Spleen (tissue), 7 donors: Measurements from ENCODE around the gene PODNL1.
"Not testable (repeated sequence)": the region's sequence is repeated elsewhere in the genome, so short reads cannot be mapped to it uniquely, and the experiment has no call there.

ENCODE experiments used
- CTCF ChIP-seq, 11 experiments: fragments of 200-600 bp in 7 of 11; fragments of 450-650 bp in 4 of 11; sonication (generic) in 4 of 11; IDR thresholded peaks in 8 of 11; conservative IDR thresholded peaks in 3 of 11; 1 replicate in 7 of 11; 2 replicates in 4 of 11; pipeline versions ENCODE4 v1.4.0 to v1.8.0; 2016 to 2021; ENCODE audit warnings: antibody characterized with exemption in 11 of 11, inconsistent platforms in 4 of 11, mild to moderate bottlenecking in 1 of 11
- POLR2A ChIP-seq, 3 donors: fragments of 450-650 bp; IDR thresholded peaks; one replicate each; pipeline ENCODE4 v1.5.1; 2017; ENCODE audit warnings: antibody characterized with exemption in 3 of 3, mild to moderate bottlenecking in 1 of 3
- donor health status: DM: no; HTN: no; CAD: no; lungs with moderate emphysema.
- donor health status: DM: no; HTN: no; CAD: no.
- donor health status: DM: no; HTN: no; CAD: no.

GRCh38 chr19:13922118-13922517 is 16.1 kb downstream of the PODNL1 start:
- not testable (repeated sequence) for TF ChIP-seq CTCF (IDR thresholded peaks at IDR 0.05 in 8 of 11, conservative IDR thresholded peaks at IDR 0.05 in 3 of 11); POLR2A (IDR thresholded peaks at IDR 0.05)
